Mesenchymal stem cell (in vitro differentiated cells and primary cell): ENCODE data around the gene RNASEH1.

Source experiments
- DNase-seq: peaks from one replicate; pipeline ENCODE4 v3.0.0-alpha.2; 2013
- H2AFZ ChIP-seq: one replicate; pipeline ENCODE4 v1.6.1; 2013; ENCODE audit warnings: low read depth, mild to moderate bottlenecking, control low read depth, inconsistent platforms, low read length, moderate library complexity
- H2AK5ac ChIP-seq: 2 replicates; pipeline ENCODE4 v1.6.1; 2013; ENCODE audit warnings: low read length, moderate library complexity, mild to moderate bottlenecking, inconsistent platforms; ENCODE audit not compliant: severe bottlenecking
- H2BK120ac ChIP-seq: one replicate; pipeline ENCODE4 v1.6.1; 2013; ENCODE audit warnings: low read depth, mild to moderate bottlenecking, inconsistent platforms, low read length, moderate library complexity
- H2BK12ac ChIP-seq, 2 experiments: one replicate each; pipeline ENCODE4 v1.6.1; 2013; ENCODE audit warnings: inconsistent platforms in 2 of 2, low read length in 2 of 2, mild to moderate bottlenecking in 2 of 2, moderate library complexity in 2 of 2, control low read depth in 1 of 2
- H2BK15ac ChIP-seq: one replicate; pipeline ENCODE4 v1.6.1; 2013; ENCODE audit warnings: mild to moderate bottlenecking, low read depth, inconsistent platforms; ENCODE audit not compliant: poor library complexity, severe bottlenecking
- H2BK5ac ChIP-seq: 2 replicates; pipeline ENCODE4 v1.6.1; 2013; ENCODE audit warnings: low read depth, mild to moderate bottlenecking, low read length, control low read depth, inconsistent platforms; ENCODE audit not compliant: poor library complexity, severe bottlenecking
- H3K14ac ChIP-seq, 2 experiments: one replicate each; pipeline ENCODE4 v1.6.1; 2013; ENCODE audit warnings: inconsistent platforms in 2 of 2, low read length in 2 of 2, control low read depth in 1 of 2, mild to moderate bottlenecking in 1 of 2, moderate library complexity in 1 of 2
- H3K18ac ChIP-seq, 2 experiments: one replicate each; pipeline ENCODE4 v1.6.1; 2013; ENCODE audit warnings: inconsistent platforms in 2 of 2, low read length in 2 of 2, control low read depth in 1 of 2, low read depth in 1 of 2, mild to moderate bottlenecking in 1 of 2
- H3K23ac ChIP-seq, 2 experiments: one replicate each; pipeline ENCODE4 v1.6.1; 2013; ENCODE audit warnings: inconsistent platforms in 2 of 2, low read length in 2 of 2, mild to moderate bottlenecking in 2 of 2, moderate library complexity in 2 of 2, control low read depth in 1 of 2
- H3K27ac ChIP-seq: 2 replicates; pipeline ENCODE4 v1.5.1; 2013; ENCODE audit warnings: mild to moderate bottlenecking, moderate library complexity, low read length, control low read depth, inconsistent platforms; ENCODE audit not compliant: poor library complexity, severe bottlenecking
- H3K27me3 ChIP-seq, 2 experiments: 2 replicates each; pipeline versions ENCODE4 v1.6.1 to v1.7.0; 2013; ENCODE audit warnings: low read length in 2 of 2, mild to moderate bottlenecking in 2 of 2, moderate library complexity in 2 of 2, control low read depth in 1 of 2, inconsistent platforms in 1 of 2; ENCODE audit not compliant: control insufficient read depth in 1 of 2, insufficient read depth in 1 of 2
- H3K36me3 ChIP-seq, 2 experiments: 2 replicates each; pipeline versions ENCODE4 v1.6.1 to v1.7.0; 2013; ENCODE audit warnings: low read length in 2 of 2, control low read depth in 1 of 2, inconsistent platforms in 1 of 2, low read depth in 1 of 2, mild to moderate bottlenecking in 1 of 2; ENCODE audit not compliant: insufficient read depth in 2 of 2, control insufficient read depth in 1 of 2
- H3K4ac ChIP-seq, 2 experiments: one replicate each; pipeline ENCODE4 v1.6.1; 2013; ENCODE audit warnings: inconsistent platforms in 2 of 2, low read length in 2 of 2, mild to moderate bottlenecking in 2 of 2, moderate library complexity in 2 of 2, control low read depth in 1 of 2, low read depth in 1 of 2
- H3K4me1 ChIP-seq: 2 replicates; pipeline ENCODE4 v1.6.1; 2013; ENCODE audit warnings: low read depth, low read length, control low read depth; ENCODE audit not compliant: control insufficient read depth, insufficient read depth
- H3K4me2 ChIP-seq: 2 replicates; pipeline ENCODE4 v1.6.1; 2013; ENCODE audit warnings: low read length, mild to moderate bottlenecking, inconsistent platforms; ENCODE audit not compliant: poor library complexity, severe bottlenecking
- H3K4me3 ChIP-seq, 2 experiments: 2 replicates each; pipeline versions ENCODE4 v1.5.1 to v1.7.0; 2013; ENCODE audit warnings: low read length in 2 of 2, mild to moderate bottlenecking in 2 of 2, control low read depth in 1 of 2, low read depth in 1 of 2; ENCODE audit not compliant: insufficient read depth in 1 of 2
- H3K79me1 ChIP-seq: replicated peaks from 2 replicates; pipeline ENCODE4 v1.6.1; 2013; ENCODE audit warnings: mild to moderate bottlenecking, control low read depth, low read length, inconsistent platforms; ENCODE audit not compliant: poor library complexity, severe bottlenecking
- H3K9ac ChIP-seq: 2 replicates; pipeline ENCODE4 v1.7.0; 2013; ENCODE audit warnings: mild to moderate bottlenecking, low read length, moderate library complexity
- H3K9me3 ChIP-seq: 2 replicates; pipeline ENCODE4 v1.7.0; 2013; ENCODE audit warnings: mild to moderate bottlenecking, low read length; ENCODE audit not compliant: control insufficient read depth
- H4K8ac ChIP-seq: one replicate; pipeline ENCODE4 v1.6.1; 2013; ENCODE audit warnings: inconsistent platforms, mild to moderate bottlenecking, low read length, moderate library complexity
- H4K91ac ChIP-seq: one replicate; pipeline ENCODE4 v1.6.1; 2013; ENCODE audit warnings: mild to moderate bottlenecking, low read length, inconsistent platforms
- WGBS: methylation state at CpG from one replicate; pipeline ENCODE4 v1.1.7; 2013; ENCODE audit warnings: mixed read lengths; 5-methylcytosine and 5-hydroxymethylcytosine counted together

The RNASEH1 gene

GRCh38 chr2:3596901-3597417, 38.8 kb upstream of the RNASEH1 start:
- Histone ChIP-seq H3K9ac (no peak overlapping the region), H3K27me3 (no peaks in the 10 kb centered on the region), H3K4me2 (no peak overlapping the region), H2AFZ (no peak overlapping the region), H3K36me3 (peaks cover 0 to 16% of the 10 kb centered on the region in 2 experiments), H3K4me1 (peaks cover 2% of the 10 kb centered on the region), H3K14ac (no peak overlapping the region), H2AK5ac (no peak overlapping the region), H4K8ac (peak overlapping the region; percentile 80), H3K79me1 (peaks cover 6% of the 10 kb centered on the region), H2BK15ac (peak overlapping the region; percentile 80), H3K4ac (peak overlapping the region; percentile 86 to 93), H3K23ac (peak overlapping the region in 1 of 2 experiments; percentile 50), H2BK120ac (peak overlapping the region; percentile 71), H2BK5ac (no peak overlapping the region), H3K9me3 (no peaks in the 10 kb centered on the region), H4K91ac (peak overlapping the region; percentile 92), H2BK12ac (peak overlapping the region; percentile 74 to 80), H3K4me3 (no peak overlapping the region), H3K27ac (no peak overlapping the region), H3K18ac (peak overlapping the region; percentile 80 to 90)
- 82% methylated on average over 16 of the region's 16 CpGs for WGBS
- DNase-seq = peak; percentile 32

- Histone ChIP-seq H2AFZ (no peak overlapping the region), H3K18ac (peak overlapping the region; percentile 14 to 93), H2BK15ac (no peak overlapping the region), H3K4me2 (no peak overlapping the region), H3K4me1 (peaks cover 2% of the 10 kb centered on the region), H4K8ac (peak overlapping the region; percentile 8), H3K4ac (peak overlapping the region in 1 of 2 experiments; percentile 79), H3K27ac (no peak overlapping the region), H2BK12ac (peak overlapping the region; percentile 14 to 98), H2BK5ac (no peak overlapping the region), H4K91ac (peak overlapping the region; percentile 74), H3K4me3 (no peak overlapping the region), H2AK5ac (no peak overlapping the region), H3K9me3 (no peaks in the 10 kb centered on the region), H3K23ac (peak overlapping the region in 1 of 2 experiments; percentile 43), H3K27me3 (no peaks in the 10 kb centered on the region), H3K79me1 (peaks cover 6% of the 10 kb centered on the region), H3K9ac (no peak overlapping the region), H3K14ac (peak overlapping the region in 1 of 2 experiments; percentile 96), H3K36me3 (peaks cover 0 to 16% of the 10 kb centered on the region in 2 experiments), H2BK120ac (no peak overlapping the region)
- peak; percentile 25 for DNase-seq
- 90% methylated on average over 6 of the region's 6 CpGs for WGBS
These were observed 37.9 kb upstream of the RNASEH1 start for GRCh38 chr2:3595985-3596384.

GRCh38 chr2:3595404-3595803, 37.3 kb upstream of the RNASEH1 start:
- peaks cover 6% of the 10 kb centered on the region for H3K79me1 ChIP-seq
- peak overlapping the region; percentile 69 to 86 for H3K18ac ChIP-seq
- H2AK5ac ChIP-seq = no peak overlapping the region
- no peaks in the 10 kb centered on the region for H3K9me3 ChIP-seq
- H3K27me3 ChIP-seq = no peaks in the 10 kb centered on the region
- whole genome bisulfite sequencing = 95% methylated on average over 11 of the region's 11 CpGs
- no peak overlapping the region for H2BK5ac ChIP-seq
- DNase-seq = no peak
- peak overlapping the region in 1 of 2 experiments; percentile 72 for H3K4me3 ChIP-seq
- peak overlapping the region; percentile 14 to 93 for H2BK12ac ChIP-seq
- H3K36me3 ChIP-seq = peaks cover 0 to 16% of the 10 kb centered on the region in 2 experiments
- no peak overlapping the region for H3K27ac ChIP-seq
- peak overlapping the region; percentile 87 to 88 for H3K4ac ChIP-seq
- H2AFZ ChIP-seq = no peak overlapping the region
- peak overlapping the region; percentile 12 for H4K8ac ChIP-seq
- peak overlapping the region; percentile 89 for H4K91ac ChIP-seq
- H3K14ac ChIP-seq = peak overlapping the region in 1 of 2 experiments; percentile 96
- H2BK15ac ChIP-seq = no peak overlapping the region
- H2BK120ac ChIP-seq = peak overlapping the region; percentile 77
- H3K23ac ChIP-seq = peak overlapping the region in 1 of 2 experiments; percentile 70
- no peak overlapping the region for H3K4me2 ChIP-seq
- peaks cover 2% of the 10 kb centered on the region for H3K4me1 ChIP-seq
- peak overlapping the region; percentile 73 for H3K9ac ChIP-seq

GRCh38 chr2:3594493-3595281, 36.6 kb upstream of the RNASEH1 start, which contains the start of gene COLEC11:
COLEC11 (plus strand) TSS chr2:3595112; CDS start chr2:3604341, 9,229 bp downstream.
- Histone ChIP-seq H4K8ac (peak within 1 kb of the TSS; percentile 35), H3K23ac (peak within 1 kb of the TSS in 1 of 2 experiments; percentile 70), H2BK12ac (peak within 1 kb of the TSS; percentile 14 to 98), H3K79me1 (peaks cover 6% of the 10 kb centered on the region), H2BK15ac (no peak within 1 kb of the TSS), H3K9me3 (no peaks in the 10 kb centered on the region), H2BK120ac (peak within 1 kb of the TSS; percentile 77), H2BK5ac (no peak within 1 kb of the TSS), H3K4me2 (no peak within 1 kb of the TSS), H2AFZ (no peak within 1 kb of the TSS), H4K91ac (peak within 1 kb of the TSS; percentile 89), H3K27me3 (no peaks in the 10 kb centered on the region), H3K4me3 (peak within 1 kb of the TSS in 1 of 2 experiments; percentile 72), H3K9ac (peak within 1 kb of the TSS; percentile 73), H3K27ac (no peak within 1 kb of the TSS), H3K18ac (peak within 1 kb of the TSS; percentile 69 to 93), H2AK5ac (no peak within 1 kb of the TSS), H3K4me1 (peaks cover 2% of the 10 kb centered on the region), H3K4ac (peak within 1 kb of the TSS; percentile 87 to 88), H3K14ac (peak within 1 kb of the TSS in 1 of 2 experiments; percentile 96), H3K36me3 (peaks cover 0 to 16% of the 10 kb centered on the region in 2 experiments)
- 61% methylated on average over 39 of the region's 40 CpGs for WGBS
- DNase-seq = peak; percentile 48
